Muscle of back (tissue), 11 donors: ENCODE data around the gene OR52B2. TPM values are rescaled to one million over a fixed set of nuclear protein-coding genes. Genes with fewer than 3 reads are reported as not detected.
"Not testable (repeated sequence)": the region's sequence is repeated elsewhere in the genome, so short reads cannot be mapped to it uniquely, and the experiment has no call there.

ENCODE experiments used
- DNase-seq, 3 donors: peaks; one replicate each; pipeline versions ENCODE4 v3.0.0 to v3.0.0-alpha.2; 2013
- polyA plus RNA-seq, 10 donors: library from polyadenylated mRNA; unstranded; fragments of 120-200 nt; gene quantifications; one replicate each; pipeline ENCODE4 v1.2.1, GENCODE V29; 2013; ENCODE audit not compliant: insufficient read length in 10 of 10

The OR52B2 gene
- polyA plus RNA-seq, 10 donors = not detected

- no peak for DNase-seq
These were observed 18.0 kb downstream of the OR52B2 start for GRCh38 chr11:6152126-6152525.

- no peak for DNase-seq
These were observed 19.0 kb downstream of the OR52B2 start for GRCh38 chr11:6151117-6151516.

GRCh38 chr11:6143737-6144136 is 26.4 kb downstream of the OR52B2 start:
- DNase-seq = not testable (repeated sequence)

- DNase-seq = no peak
These were observed 27.2 kb downstream of the OR52B2 start for GRCh38 chr11:6142936-6143335.

GRCh38 chr11:6135936-6136335 is 34.2 kb downstream of the OR52B2 start:
- not testable (repeated sequence) for DNase-seq

GRCh38 chr11:6132431-6132830 is 37.7 kb downstream of the OR52B2 start:
- no peak for DNase-seq

- DNase-seq = no peak
These were observed 40.5 kb downstream of the OR52B2 start for GRCh38 chr11:6129635-6130034.

GRCh38 chr11:6129011-6129410 is 41.1 kb downstream of the OR52B2 start:
- DNase-seq = no peak

- no peak for DNase-seq
These were observed 42.2 kb downstream of the OR52B2 start for GRCh38 chr11:6127881-6128280.

- no peak for DNase-seq
These were observed 45.9 kb downstream of the OR52B2 start for GRCh38 chr11:6124245-6124644.

Other genes with a start within 250 kb of the OR52B2 start
- gene OR56A3, start 228.1 kb downstream of the OR52B2 start, polyA plus RNA-seq = not detected
- not detected for gene OR56A5, start 201.8 kb downstream of the OR52B2 start, polyA plus RNA-seq
- not detected for gene OR52L1, start 183.3 kb downstream of the OR52B2 start, polyA plus RNA-seq
- not detected for gene OR56A4, start 163.4 kb downstream of the OR52B2 start, polyA plus RNA-seq
- gene OR56A1, start 139.6 kb downstream of the OR52B2 start, polyA plus RNA-seq = not detected
- not detected for gene OR56B4, start 62.6 kb downstream of the OR52B2 start, polyA plus RNA-seq
- under 1 TPM in 1 of 10 donors, not detected in 9; 0.11 TPM for gene OR52W1, start 28.9 kb upstream of the OR52B2 start, polyA plus RNA-seq
- gene C11orf42, start 35.2 kb upstream of the OR52B2 start, polyA plus RNA-seq = under 1 TPM in 8 of 10 donors, not detected in 2; 0.24 to 0.46 (median 0.31) TPM
- gene FHIP1B, start 64.3 kb upstream of the OR52B2 start, polyA plus RNA-seq = 10 to 100 TPM; 18.5 to 39.1 (median 23.5) TPM
- under 1 TPM in 5 of 10 donors, not detected in 5; 0.11 to 0.33 (median 0.17) TPM for gene CNGA4, start 68.8 kb upstream of the OR52B2 start, polyA plus RNA-seq
- under 1 TPM in 1 of 10 donors, not detected in 9; 0.22 TPM for gene CCKBR, start 89.5 kb upstream of the OR52B2 start, polyA plus RNA-seq
- gene CAVIN3, start 150.2 kb upstream of the OR52B2 start, polyA plus RNA-seq = 10 to 100 TPM; 15.6 to 42.7 (median 27.7) TPM
- gene SMPD1, start 220.1 kb upstream of the OR52B2 start, polyA plus RNA-seq = 10 to 100 TPM; 21.8 to 26.7 (median 24.5) TPM
- 10 to 100 TPM; 27.2 to 31.7 (median 28.4) TPM for gene APBB1, start 248.8 kb upstream of the OR52B2 start, polyA plus RNA-seq